HepG2 (cell line): ENCODE measurements around the gene CGB8. TPM values are rescaled to one million over a fixed set of nuclear protein-coding genes. Genes with fewer than 3 reads are reported as not detected.

Experiments used
- AGO2 ChIP-seq: fragments of 200-400 bp; formaldehyde crosslinking; optimal IDR thresholded peaks from 2 replicates; pipeline ENCODE3; 2017; ENCODE audit warnings: mild to moderate bottlenecking, low read depth, low read length, moderate library complexity
- KDM2A ChIP-seq: sonication (generic); formaldehyde crosslinking; IDR thresholded peaks from 2 replicates; pipeline ENCODE4 v1.4.0; 2020; ENCODE audit warnings: low read depth, missing genetic modification reagents, borderline replicate concordance
- MEF2D ChIP-seq: sonication (generic); formaldehyde crosslinking; IDR thresholded peaks from 2 replicates; pipeline ENCODE4 v1.5.1; 2020; ENCODE audit warnings: mild to moderate bottlenecking, missing genetic modification reagents
- MYC ChIP-seq: sonication (generic); formaldehyde crosslinking; IDR thresholded peaks from 2 replicates; pipeline ENCODE4 v1.9.0; 2021; ENCODE audit warnings: missing genetic modification reagents, borderline replicate concordance
- NR1H2 ChIP-seq: sonication (generic); formaldehyde crosslinking; IDR thresholded peaks from 2 replicates; pipeline ENCODE4 v1.8.1; 2022; ENCODE audit warnings: low read depth, missing genetic modification reagents, borderline replicate concordance
- PCBP1 ChIP-seq: fragments of 200-400 bp; formaldehyde crosslinking; IDR thresholded peaks from 2 replicates; pipeline ENCODE4 v1.6.1; 2017; ENCODE audit warnings: mild to moderate bottlenecking, low read depth, low read length, borderline replicate concordance
- SP4 ChIP-seq: sonication (generic); formaldehyde crosslinking; IDR thresholded peaks from 2 replicates; pipeline ENCODE4 v1.8.1; 2023; ENCODE audit warnings: mild to moderate bottlenecking, missing genetic modification reagents
- TEAD2 ChIP-seq: sonication (generic); formaldehyde crosslinking; IDR thresholded peaks from 2 replicates; pipeline ENCODE4 v1.9.0; 2021; ENCODE audit warnings: missing genetic modification reagents
- ZNF788 ChIP-seq: sonication (generic); formaldehyde crosslinking; IDR thresholded peaks from 2 replicates; pipeline ENCODE4 v1.5.0; 2020; ENCODE audit warnings: mild to moderate bottlenecking, missing genetic modification reagents, borderline replicate concordance
- polyA plus RNA-seq, 8 experiments: library from polyadenylated mRNA; depleted of rRNA in 3 of 8; stranded (reverse) in 7 of 8; unstranded in 1 of 8; fragments of >200 nt; fragmentation: Illumina TruSeq in 4 of 8; extraction: Trizol in 4 of 8; gene quantifications; 2 replicates each; pipeline versions ENCODE4 v1.2.1 to v1.2.3, GENCODE V29; 2011 to 2016; ENCODE audit warnings: low read depth in 4 of 8, missing spikeins in 1 of 8, mixed read lengths in 1 of 8; ENCODE audit not compliant: insufficient read depth in 1 of 8
- total RNA-seq, 5 experiments: library from RNA; depleted of rRNA; stranded (reverse); fragments of >200 nt; fragmentation: Illumina TruSeq; extraction: Trizol; gene quantifications; 2 replicates each; pipeline ENCODE4 v1.2.3, GENCODE V29; 2016; ENCODE audit warnings: low read depth in 1 of 5
- TF ChIP-seq, protein P1 (sequence below): sonication (generic); formaldehyde crosslinking; IDR thresholded peaks from 2 replicates; pipeline ENCODE4 v1.5.1; 2020; ENCODE audit warnings: mild to moderate bottlenecking, missing genetic modification reagents, moderate library complexity
- TF ChIP-seq, protein P2 (sequence below): IDR thresholded peaks from 2 replicates; pipeline ENCODE4 v1.6.1; 2016; ENCODE audit warnings: mild to moderate bottlenecking
- TF ChIP-seq, protein P3 (sequence below): sonication (generic); formaldehyde crosslinking; IDR thresholded peaks from 2 replicates; pipeline ENCODE4 v1.9.0; 2021; ENCODE audit warnings: missing genetic modification reagents, borderline replicate concordance

The CGB8 gene
- total and polyA plus RNA-seq, 2 of the 13 experiments (the other 11 are each of a cell fraction or from before 2014, with no cell fraction given): not detected

DNA sequence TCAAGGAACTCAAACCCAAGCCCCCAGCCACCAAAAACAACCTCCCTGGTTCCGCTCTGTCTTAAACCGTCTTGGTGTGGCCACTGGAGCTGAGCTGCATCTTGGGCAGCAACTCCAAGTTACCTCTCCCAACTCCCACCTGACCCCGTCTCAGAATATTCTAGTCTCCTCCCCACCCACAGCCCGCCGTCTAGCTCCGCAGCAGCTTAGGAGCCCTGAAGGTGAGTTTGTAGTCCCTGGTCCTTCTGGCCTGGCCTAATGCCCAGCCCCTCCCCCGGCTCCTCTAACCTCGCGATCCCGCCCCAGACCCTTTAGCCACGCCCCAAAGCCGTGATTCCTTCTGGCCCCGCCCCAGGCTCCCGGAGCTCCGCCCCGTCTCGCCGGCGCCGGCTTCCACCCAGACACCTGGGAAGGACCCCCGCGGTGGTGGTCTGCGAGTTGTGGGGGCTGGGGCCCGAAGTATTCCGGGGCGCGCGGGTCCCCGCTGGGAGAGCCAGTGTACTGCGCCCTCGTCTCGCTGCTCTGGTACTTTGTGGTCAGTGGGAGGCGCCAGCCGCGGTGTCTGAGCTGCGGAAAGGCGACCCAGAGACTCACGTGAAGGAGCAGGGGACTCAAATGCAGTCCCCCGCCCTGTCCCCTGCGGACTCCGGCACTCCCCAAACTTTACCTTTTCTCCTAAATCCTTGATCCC lies 29.5 kb downstream of the CGB8 start (continued):
- TF ChIP-seq, protein P1, sequence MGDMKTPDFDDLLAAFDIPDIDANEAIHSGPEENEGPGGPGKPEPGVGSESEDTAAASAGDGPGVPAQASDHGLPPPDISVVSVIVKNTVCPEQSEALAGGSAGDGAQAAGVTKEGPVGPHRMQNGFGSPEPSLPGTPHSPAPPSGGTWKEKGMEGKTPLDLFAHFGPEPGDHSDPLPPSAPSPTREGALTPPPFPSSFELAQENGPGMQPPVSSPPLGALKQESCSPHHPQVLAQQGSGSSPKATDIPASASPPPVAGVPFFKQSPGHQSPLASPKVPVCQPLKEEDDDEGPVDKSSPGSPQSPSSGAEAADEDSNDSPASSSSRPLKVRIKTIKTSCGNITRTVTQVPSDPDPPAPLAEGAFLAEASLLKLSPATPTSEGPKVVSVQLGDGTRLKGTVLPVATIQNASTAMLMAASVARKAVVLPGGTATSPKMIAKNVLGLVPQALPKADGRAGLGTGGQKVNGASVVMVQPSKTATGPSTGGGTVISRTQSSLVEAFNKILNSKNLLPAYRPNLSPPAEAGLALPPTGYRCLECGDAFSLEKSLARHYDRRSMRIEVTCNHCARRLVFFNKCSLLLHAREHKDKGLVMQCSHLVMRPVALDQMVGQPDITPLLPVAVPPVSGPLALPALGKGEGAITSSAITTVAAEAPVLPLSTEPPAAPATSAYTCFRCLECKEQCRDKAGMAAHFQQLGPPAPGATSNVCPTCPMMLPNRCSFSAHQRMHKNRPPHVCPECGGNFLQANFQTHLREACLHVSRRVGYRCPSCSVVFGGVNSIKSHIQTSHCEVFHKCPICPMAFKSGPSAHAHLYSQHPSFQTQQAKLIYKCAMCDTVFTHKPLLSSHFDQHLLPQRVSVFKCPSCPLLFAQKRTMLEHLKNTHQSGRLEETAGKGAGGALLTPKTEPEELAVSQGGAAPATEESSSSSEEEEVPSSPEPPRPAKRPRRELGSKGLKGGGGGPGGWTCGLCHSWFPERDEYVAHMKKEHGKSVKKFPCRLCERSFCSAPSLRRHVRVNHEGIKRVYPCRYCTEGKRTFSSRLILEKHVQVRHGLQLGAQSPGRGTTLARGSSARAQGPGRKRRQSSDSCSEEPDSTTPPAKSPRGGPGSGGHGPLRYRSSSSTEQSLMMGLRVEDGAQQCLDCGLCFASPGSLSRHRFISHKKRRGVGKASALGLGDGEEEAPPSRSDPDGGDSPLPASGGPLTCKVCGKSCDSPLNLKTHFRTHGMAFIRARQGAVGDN (CRISPR knock-in tag): peak; percentile 45
- TF ChIP-seq, protein P2, sequence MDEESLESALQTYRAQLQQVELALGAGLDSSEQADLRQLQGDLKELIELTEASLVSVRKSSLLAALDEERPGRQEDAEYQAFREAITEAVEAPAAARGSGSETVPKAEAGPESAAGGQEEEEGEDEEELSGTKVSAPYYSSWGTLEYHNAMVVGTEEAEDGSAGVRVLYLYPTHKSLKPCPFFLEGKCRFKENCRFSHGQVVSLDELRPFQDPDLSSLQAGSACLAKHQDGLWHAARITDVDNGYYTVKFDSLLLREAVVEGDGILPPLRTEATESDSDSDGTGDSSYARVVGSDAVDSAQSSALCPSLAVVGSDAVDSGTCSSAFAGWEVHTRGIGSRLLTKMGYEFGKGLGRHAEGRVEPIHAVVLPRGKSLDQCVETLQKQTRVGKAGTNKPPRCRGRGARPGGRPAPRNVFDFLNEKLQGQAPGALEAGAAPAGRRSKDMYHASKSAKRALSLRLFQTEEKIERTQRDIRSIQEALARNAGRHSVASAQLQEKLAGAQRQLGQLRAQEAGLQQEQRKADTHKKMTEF (CRISPR knock-in tag): 0 out of 2 replicates have a peak, but pooled peaks have one; percentile 24
- TF ChIP-seq SP4 (CRISPR knock-in tag) (peak; percentile 49; the same call in 1 of the 2 replicates), AGO2 (peak; percentile 46), TEAD2 (CRISPR knock-in tag) (no peak), MYC (CRISPR knock-in tag) (0 out of 2 replicates have a peak, but pooled peaks have one; percentile 20), KDM2A (CRISPR knock-in tag) (0 out of 2 replicates have a peak, but pooled peaks have one; percentile 46), PCBP1 (no peak), MEF2D (CRISPR knock-in tag) (no peak), NR1H2 (CRISPR knock-in tag) (no peak), ZNF788 (CRISPR knock-in tag) (peak; percentile 49; the same call in 1 of the 2 replicates)
- TF ChIP-seq, protein P3, sequence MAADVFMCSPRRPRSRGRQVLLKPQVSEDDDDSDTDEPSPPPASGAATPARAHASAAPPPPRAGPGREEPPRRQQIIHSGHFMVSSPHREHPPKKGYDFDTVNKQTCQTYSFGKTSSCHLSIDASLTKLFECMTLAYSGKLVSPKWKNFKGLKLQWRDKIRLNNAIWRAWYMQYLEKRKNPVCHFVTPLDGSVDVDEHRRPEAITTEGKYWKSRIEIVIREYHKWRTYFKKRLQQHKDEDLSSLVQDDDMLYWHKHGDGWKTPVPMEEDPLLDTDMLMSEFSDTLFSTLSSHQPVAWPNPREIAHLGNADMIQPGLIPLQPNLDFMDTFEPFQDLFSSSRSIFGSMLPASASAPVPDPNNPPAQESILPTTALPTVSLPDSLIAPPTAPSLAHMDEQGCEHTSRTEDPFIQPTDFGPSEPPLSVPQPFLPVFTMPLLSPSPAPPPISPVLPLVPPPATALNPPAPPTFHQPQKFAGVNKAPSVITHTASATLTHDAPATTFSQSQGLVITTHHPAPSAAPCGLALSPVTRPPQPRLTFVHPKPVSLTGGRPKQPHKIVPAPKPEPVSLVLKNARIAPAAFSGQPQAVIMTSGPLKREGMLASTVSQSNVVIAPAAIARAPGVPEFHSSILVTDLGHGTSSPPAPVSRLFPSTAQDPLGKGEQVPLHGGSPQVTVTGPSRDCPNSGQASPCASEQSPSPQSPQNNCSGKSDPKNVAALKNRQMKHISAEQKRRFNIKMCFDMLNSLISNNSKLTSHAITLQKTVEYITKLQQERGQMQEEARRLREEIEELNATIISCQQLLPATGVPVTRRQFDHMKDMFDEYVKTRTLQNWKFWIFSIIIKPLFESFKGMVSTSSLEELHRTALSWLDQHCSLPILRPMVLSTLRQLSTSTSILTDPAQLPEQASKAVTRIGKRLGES (CRISPR knock-in tag): no peak
